ENCODE data around the gene MMP7. TPM values are rescaled to one million over a fixed set of nuclear protein-coding genes. Genes with fewer than 3 reads are reported as not detected.

Gene MMP7
- total RNA-seq, 1 experiment from 2014 or later, result 2.7 TPM

DNA sequence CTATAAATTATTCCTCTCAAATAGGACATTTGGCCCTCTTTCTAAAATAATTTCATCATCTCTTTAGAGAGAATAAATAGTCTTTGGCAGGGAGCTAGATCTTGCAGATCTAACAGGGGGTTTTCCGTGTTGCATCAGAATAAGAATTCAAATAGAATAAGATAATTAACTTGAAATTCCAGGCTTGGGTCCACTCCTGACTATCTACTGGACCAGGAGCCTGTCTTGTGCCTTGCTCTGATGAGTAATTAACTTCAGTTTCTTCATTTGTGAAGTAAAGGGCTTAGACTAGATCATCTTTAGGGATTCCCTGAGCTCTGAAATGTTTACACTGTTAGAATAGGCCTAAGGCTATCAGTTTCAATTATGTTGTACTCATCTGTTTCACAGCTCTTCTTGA lies 54.5 kb downstream of the MMP7 start:
- in situ Hi-C loops (cut with HindIII; ENCODE audit: low pct_unique_long_range_greater_than_20kb, low sequenced_read_pairs) (no loop called here), intact Hi-C loops (cut with micrococcal nuclease; ENCODE audit: unreplicated experiment) (no loop called here)
- CTCF ChIA-PET, result no interaction called here
- H3K27me3 ChIP-seq (ENCODE audit: control insufficient read depth, insufficient read depth, low read length), result no peaks in the 10 kb centered on the region
- BruUV-seq (replicated peaks), result no TSS peak
- no peaks in the 10 kb centered on the region for H3K36me3 ChIP-seq (ENCODE audit: control insufficient read depth, insufficient read depth, low read length)
- TF ChIP-seq POLR2AphosphoS5 (IDR thresholded peaks at IDR 0.05; ENCODE audit: low read depth, low read length) (no peak), SIN3A (IDR thresholded peaks at IDR 0.05; ENCODE audit: borderline replicate concordance, insufficient read depth, low read depth, low read length) (no peak), TCF7L2 (IDR thresholded peaks at IDR 0.05; ENCODE audit: low read depth, low read length) (no peak)
- TF ChIP-seq, protein P1, sequence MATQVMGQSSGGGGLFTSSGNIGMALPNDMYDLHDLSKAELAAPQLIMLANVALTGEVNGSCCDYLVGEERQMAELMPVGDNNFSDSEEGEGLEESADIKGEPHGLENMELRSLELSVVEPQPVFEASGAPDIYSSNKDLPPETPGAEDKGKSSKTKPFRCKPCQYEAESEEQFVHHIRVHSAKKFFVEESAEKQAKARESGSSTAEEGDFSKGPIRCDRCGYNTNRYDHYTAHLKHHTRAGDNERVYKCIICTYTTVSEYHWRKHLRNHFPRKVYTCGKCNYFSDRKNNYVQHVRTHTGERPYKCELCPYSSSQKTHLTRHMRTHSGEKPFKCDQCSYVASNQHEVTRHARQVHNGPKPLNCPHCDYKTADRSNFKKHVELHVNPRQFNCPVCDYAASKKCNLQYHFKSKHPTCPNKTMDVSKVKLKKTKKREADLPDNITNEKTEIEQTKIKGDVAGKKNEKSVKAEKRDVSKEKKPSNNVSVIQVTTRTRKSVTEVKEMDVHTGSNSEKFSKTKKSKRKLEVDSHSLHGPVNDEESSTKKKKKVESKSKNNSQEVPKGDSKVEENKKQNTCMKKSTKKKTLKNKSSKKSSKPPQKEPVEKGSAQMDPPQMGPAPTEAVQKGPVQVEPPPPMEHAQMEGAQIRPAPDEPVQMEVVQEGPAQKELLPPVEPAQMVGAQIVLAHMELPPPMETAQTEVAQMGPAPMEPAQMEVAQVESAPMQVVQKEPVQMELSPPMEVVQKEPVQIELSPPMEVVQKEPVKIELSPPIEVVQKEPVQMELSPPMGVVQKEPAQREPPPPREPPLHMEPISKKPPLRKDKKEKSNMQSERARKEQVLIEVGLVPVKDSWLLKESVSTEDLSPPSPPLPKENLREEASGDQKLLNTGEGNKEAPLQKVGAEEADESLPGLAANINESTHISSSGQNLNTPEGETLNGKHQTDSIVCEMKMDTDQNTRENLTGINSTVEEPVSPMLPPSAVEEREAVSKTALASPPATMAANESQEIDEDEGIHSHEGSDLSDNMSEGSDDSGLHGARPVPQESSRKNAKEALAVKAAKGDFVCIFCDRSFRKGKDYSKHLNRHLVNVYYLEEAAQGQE (IDR thresholded peaks at IDR 0.05; ENCODE audit: insufficient read depth in 1 of 2, low read depth in 2 of 2, low read length in 1 of 2), result no peak
- TF ChIP-seq, protein P2, sequence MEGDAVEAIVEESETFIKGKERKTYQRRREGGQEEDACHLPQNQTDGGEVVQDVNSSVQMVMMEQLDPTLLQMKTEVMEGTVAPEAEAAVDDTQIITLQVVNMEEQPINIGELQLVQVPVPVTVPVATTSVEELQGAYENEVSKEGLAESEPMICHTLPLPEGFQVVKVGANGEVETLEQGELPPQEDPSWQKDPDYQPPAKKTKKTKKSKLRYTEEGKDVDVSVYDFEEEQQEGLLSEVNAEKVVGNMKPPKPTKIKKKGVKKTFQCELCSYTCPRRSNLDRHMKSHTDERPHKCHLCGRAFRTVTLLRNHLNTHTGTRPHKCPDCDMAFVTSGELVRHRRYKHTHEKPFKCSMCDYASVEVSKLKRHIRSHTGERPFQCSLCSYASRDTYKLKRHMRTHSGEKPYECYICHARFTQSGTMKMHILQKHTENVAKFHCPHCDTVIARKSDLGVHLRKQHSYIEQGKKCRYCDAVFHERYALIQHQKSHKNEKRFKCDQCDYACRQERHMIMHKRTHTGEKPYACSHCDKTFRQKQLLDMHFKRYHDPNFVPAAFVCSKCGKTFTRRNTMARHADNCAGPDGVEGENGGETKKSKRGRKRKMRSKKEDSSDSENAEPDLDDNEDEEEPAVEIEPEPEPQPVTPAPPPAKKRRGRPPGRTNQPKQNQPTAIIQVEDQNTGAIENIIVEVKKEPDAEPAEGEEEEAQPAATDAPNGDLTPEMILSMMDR (IDR thresholded peaks at IDR 0.05), result no peak
- POLR2A ChIA-PET, result interaction anchor here (0.6 kb wide), 2 partner anchors 87 to 269 kb away, joined by 5 read pairs; no protein-coding TSS in a partner anchor
- DNase-seq (ENCODE audit: low read depth, low spot score), result no peak
- no peak for ATAC-seq
- no peaks in the 10 kb centered on the region for H3K9me3 ChIP-seq (ENCODE audit: control insufficient read depth, insufficient read depth, low read depth, low read length)
- peak overlapping the region; percentile 59 for H3K27ac ChIP-seq (ENCODE audit: low read length)
- peaks cover 13% of the 10 kb centered on the region for H3K4me1 ChIP-seq (ENCODE audit: control insufficient read depth, insufficient read depth, low read length)
- H3K4me3 ChIP-seq (ENCODE audit: low read depth in 2 of 2, low read length in 2 of 2), result no peak overlapping the region

DNA sequence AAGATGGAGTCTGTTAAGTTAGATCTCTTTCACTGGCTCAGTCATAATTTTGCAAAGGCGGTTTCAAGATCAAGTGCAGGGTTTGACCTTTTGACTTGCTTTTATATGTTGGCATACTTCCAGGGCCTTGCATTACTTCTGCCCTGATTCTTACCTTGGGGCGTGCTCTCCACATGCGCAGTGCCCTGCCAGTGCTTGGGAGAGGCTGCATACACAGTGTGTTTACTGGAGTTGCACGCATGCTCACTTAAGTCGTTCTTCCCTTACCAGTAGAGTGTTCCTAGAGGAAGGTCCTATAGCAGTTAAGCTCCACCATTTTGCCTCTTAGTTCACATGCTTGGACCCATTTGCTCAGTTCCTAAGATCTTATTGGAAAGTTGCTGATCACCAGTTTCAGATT lies 57.0 kb downstream of the MMP7 start:
- intact Hi-C loops (cut with micrococcal nuclease; ENCODE audit: unreplicated experiment) (no loop called here), in situ Hi-C loops (cut with HindIII; ENCODE audit: low pct_unique_long_range_greater_than_20kb, low sequenced_read_pairs) (no loop called here)
- no peak overlapping the region for H3K4me3 ChIP-seq (ENCODE audit: low read depth in 2 of 2, low read length in 2 of 2)
- ChIA-PET CTCF (no interaction called here), POLR2A (no interaction called here)
- BruUV-seq (replicated peaks), result no TSS peak
- H3K27ac ChIP-seq (ENCODE audit: low read length), result no peak overlapping the region
- ATAC-seq, result no peak
- no peak for DNase-seq (ENCODE audit: low read depth, low spot score)
- H3K27me3 ChIP-seq (ENCODE audit: control insufficient read depth, insufficient read depth, low read length), result no peaks in the 10 kb centered on the region
- no peaks in the 10 kb centered on the region for H3K36me3 ChIP-seq (ENCODE audit: control insufficient read depth, insufficient read depth, low read length)
- TF ChIP-seq SIN3A (IDR thresholded peaks at IDR 0.05; ENCODE audit: borderline replicate concordance, insufficient read depth, low read depth, low read length) (no peak), POLR2AphosphoS5 (IDR thresholded peaks at IDR 0.05; ENCODE audit: low read depth, low read length) (no peak), TCF7L2 (IDR thresholded peaks at IDR 0.05; ENCODE audit: low read depth, low read length) (no peak)
- TF ChIP-seq, protein P2 (IDR thresholded peaks at IDR 0.05), result no peak
- TF ChIP-seq, protein P1 (IDR thresholded peaks at IDR 0.05; ENCODE audit: insufficient read depth in 1 of 2, low read depth in 2 of 2, low read length in 1 of 2), result no peak
- H3K4me1 ChIP-seq (ENCODE audit: control insufficient read depth, insufficient read depth, low read length), result peaks cover 21% of the 10 kb centered on the region
- no peaks in the 10 kb centered on the region for H3K9me3 ChIP-seq (ENCODE audit: control insufficient read depth, insufficient read depth, low read depth, low read length)
